HG03095 (cell line): ENCODE measurements around the gene DAZAP1.

Experiments used
- ATAC-seq: cut with Tn5 transposase; IDR thresholded peaks from one replicate; pipeline ENCODE4 v1.9.1; 2021; ENCODE audit warnings: moderate library complexity; ENCODE audit not compliant: unreplicated experiment

Gene DAZAP1

DNA sequence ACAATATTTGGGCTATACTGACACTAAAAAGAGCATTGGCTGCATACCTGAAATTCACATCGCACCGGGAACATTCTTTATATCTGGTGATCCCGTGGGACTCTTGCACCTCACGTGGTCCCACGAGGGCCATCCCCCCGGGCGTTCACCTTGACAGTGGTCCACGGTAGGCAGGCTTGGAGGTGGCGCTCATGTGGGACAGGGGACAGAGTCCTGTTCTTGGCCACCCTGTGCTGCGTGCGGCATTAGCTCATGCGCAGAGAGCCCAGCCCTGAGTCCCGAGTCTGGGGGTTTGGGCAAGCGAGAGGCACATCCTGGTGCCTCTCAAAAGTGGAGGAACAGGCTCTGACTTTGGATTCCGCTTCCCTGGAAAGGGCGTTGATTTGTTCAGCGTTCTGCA is 13.5 kb upstream of the DAZAP1 start:
- no peak for ATAC-seq

DNA sequence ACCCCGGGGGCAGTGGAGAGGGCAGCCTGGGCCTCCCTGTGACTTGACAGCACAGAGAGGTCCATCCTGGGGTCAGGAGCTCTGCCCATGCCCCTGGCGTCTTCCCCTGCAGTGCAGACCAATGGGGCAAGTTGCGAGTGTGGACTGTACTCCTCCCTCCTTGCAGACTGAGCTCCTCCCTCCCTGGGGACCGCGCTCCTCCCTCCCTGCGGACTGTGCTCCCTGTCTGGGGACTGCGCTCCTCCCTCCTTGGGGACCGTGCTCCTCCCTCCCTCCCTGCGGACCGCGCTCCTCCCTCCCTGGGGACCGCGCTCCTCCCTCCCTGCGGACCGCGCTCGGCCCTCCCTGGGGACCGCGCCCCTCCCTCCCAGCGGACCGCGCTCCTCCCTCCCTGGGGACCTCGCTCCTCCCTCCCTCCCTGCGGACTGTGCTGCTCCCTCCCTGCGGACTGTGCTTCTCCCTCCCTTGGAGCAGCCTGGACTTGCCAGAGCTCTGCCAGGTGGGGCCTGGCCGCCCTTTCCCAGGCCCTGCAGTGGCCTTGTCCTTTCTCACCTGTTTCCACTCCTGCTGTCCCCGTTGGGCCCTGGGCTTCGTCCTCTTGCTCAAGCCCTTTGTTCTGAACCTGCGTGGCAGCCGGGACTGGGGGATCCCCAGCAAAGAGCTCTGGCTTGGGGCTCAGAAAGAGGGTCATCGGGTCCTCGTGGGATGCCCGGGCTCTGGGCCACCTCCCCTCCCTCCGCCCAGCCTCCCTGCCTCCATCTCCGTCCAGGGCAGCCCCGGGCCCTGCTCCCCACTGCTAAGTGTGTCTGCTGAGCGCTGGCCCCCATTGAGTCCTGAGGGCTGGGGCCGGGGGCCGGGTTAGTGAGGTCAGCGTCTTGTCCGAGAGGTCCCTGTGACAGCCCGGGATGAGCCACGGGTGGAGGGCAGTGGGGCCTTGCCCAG is 12.9 kb upstream of the DAZAP1 start:
- ATAC-seq, result no peak

DNA sequence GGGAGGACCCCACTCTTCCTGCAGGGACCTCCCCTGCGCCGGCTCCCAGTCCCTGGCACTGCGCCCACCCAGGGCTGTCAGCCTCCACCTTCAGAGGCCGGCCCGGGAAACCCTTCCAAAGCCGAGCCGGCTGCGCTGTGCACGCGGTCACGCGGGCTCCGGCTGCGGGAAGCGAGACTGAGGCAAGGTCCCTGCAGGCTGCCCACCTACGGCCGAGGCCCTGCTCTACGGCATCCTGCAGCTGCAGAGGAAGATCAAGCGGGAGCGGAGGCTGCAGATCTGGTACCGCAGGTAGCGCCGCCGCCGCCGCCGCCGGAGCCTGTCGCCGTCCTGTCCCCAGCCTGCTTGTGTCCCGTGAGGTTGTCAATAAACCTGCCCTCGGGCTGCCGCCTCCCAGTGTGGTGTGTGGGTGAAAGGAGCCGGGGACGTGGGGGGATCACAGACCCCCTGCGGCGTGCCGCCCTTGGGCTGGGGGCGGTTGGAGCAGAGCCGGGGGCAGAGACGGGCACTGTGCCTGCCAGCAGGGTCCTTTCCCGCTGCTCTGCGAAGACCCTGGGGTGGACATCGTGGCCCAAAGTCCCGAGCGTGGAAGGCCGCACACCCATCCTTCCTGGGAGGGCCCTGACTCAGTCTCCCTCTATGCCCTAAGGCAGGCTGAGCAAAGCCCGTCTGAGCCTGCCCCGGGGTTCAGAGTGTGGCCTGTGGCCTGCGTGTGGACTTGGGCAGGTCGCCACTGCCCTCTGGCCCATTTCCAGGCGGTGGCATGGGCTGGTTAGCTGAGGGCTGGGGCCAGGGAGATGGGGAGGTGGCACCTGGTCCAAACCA is 12.0 kb upstream of the DAZAP1 start:
- ATAC-seq, result no peak

DNA sequence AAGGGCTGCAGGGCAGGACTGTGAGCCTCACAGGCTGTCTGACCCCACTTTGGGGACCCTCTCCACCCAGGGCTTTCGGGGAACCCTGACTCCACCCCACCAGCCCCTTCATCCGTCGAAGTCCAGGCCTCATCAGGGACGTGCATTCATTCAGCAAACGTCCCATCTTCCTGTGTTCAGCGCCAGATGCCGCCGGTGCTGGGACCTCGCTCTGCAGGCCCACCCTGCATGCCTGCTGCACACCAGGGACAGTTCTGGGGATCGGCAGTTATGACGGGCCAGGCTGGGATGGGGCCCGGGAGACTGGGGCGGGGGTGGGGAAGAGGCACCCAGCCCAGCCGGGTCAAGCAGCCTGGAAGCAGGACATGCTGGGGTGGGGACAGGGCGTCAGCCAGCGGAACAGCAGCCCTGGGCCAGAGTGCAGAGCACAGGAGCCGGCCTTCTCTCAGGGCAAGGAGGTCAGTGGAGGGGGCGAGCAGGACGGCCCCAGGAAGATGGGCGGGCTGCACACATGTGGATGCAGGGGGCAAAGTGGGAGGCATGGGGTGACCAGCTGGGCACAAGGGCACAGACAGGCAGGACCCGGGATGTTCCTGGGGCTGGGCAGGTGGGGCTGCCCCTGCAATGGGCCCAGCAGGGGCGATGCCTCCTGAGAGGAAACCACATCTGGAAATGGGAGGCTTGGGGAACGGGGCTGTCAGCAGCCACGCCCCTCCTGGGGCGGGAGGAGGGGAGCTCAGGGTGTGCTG is 11.2 kb upstream of the DAZAP1 start:
- no peak for ATAC-seq

DNA sequence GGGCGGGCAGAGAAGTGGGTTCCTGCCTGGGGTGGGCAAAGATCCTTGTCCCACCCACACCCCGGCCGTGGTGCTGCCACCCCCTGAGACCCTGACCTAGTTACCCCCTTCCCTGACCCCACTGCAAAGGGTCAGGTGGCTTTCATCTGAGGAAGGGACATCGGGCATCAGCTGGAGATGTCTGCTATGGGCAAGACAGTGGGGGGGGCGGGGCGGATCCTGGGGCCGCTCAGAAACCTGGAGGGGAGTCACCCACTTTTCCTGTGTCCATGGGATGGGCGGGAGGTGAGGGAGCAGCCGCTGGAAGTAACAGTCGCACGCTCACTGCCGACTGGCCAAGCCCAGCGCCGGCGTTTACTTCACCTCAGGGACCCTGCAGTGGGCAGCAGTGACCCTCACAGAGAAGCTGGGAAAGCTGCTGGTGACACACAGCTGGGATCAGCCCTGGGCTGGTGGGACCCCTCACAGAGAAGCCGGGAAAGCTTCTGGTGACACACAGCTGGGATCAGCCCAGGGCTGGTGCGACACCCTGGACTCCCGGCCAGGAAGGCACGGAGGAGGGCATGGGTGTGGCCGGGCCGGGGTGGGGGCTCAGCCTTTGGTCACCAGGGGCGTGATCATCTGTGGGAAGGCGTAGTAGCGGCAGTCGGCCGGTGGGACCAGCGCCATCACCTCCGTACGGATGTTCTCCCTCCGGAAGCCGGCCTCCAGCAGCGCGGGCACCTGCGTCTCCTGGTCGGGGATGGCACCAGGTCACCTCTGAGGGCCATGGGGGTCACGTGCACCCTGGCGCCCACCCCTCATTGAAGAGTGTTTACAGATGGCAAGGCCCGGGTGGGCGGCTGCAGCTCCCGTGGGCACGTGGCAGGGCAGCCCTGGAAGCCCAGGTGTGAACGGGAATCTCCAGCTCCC is 10.4 kb upstream of the DAZAP1 start:
- no peak for ATAC-seq

DNA sequence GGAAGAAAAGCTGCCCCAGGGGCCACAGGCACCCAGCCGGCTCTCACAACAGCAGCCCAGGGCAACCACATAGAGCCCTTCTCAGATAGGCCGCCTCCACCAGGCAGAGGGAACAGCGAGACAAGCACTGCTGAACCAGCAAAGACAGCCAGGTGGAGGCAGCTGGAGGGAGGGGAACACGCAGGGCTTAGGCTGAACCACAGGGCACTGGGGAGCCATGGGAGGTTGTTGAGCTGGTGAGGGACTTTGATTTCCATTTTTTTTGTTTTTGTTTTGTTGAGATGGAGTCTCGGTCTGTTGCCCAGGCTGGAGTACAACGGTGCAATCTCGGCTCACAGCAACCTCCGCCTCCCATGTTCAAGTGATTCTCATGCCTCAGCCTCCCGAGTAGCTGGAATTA is 9.5 kb upstream of the DAZAP1 start:
- ATAC-seq, result no peak

DNA sequence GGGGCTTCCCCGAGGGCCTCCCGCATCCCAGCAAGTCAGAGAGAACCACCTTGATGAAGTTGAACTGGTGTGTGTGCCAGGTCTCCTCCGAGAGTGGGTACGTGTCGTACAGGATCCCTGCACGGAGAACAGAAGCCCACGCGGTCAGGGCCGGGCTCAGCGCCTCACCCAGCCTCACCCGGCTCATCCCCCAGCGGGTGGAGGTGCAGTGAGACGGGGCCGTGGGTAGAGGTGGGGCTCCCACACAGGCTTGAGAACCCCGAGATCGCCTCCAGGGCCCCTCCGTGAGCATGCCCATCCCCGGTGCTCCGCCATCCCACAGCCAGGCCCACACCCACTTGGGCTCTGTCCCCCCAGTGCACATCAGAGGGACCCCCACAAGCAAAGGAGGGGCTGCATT is 8.3 kb upstream of the DAZAP1 start:
- ATAC-seq, result no peak

DNA sequence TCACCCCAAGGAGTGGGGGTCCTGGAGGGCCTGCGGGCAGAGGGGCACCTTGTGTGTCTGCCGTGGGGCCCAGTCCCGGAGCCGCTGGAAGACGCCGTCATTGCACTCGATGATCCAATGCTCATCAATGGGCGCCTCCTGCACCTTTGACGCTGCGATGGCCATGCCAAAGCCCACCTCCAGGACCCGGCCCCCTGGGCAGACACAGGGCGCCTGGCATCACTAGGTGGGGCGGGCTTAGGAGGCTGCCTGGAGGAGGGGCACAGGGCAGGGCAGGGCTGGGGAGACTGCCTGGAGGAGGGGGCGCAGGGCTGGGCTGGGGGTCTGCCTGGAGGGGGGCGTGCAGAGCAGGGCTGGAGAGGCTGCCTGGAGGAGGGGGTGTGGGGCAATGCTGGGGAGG is 7.6 kb upstream of the DAZAP1 start:
- no peak for ATAC-seq

DNA sequence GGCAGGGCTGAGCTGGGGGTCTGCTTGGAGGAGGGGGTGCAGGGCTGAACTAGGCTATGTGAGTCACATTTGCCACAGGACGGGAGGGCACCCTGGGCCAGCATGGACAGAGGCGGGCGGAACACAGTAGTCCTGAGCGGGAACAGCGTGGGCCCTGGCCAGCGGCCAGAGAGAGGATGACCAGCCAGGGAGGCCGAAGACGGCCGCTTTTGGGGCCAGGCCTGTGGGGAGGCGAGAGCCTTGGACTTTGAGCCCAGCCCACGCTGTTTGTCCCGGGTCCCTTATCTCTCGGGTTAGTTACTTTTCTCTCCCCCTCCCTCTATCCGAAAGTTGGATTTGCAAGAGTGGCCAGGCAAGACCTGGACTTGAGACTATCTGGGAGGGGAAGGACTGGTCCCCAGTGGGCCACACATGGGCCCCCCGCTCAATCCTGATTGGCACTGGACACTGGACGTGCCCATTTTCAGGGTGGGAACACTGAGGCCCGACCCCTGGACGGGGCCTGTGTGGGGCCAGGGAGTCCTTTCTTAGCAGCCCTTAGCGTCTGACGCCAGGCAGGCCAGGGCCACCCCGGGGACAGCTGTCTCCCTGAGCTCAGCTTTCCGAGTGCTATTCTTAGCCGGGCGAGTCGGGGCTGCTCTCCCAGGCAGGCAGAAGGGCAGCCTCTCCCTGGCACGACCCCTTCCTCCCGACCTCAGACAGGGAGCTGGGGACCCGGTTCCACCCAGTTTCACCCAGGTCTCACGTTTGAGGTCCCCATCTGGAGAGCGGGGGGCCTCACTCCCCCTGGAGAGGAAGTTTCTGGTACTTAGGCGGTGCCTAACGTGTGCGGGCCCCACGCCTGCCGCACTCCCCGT is 6.9 kb upstream of the DAZAP1 start:
- no peak for ATAC-seq

DNA sequence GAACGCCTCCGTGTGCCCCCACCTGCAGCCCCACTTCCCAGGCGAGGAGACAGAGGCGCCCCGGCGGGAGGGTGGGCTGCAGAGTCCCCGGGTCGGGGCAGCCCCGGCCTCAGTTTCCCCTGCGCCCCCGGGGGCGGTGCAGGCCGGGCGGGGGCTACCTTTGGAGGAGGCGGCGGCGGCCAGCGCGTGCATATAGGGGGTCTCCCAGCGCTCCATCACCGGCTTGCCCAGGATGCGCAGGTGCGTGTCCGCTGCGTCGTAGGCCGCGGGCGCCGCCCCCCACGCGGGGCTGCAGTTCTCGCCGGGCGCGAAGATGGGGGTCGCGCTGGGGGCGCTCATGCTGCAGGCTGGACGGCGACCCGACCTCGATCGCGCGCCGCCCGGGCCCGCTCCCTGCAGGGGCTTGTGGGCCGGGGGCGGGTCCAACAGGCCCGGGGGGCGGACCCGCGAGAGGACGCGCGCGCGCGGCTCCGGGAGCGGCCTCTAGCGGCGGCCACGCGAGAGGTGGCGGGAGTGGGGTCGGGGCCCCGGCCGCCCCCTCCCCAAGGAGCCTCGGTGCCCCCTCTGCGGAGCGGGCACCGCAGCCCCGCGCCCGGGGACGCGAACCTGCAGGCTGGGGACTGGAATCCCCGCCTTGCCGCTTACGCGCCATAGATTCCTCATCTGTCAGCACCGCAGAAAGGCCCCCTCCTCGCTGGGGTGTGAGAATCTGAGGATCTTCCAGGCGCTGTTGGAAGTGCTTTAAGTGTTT is 6.1 kb upstream of the DAZAP1 start, which contains the start of gene GAMT:
GAMT (minus strand) TSS at position 405 of the 751 bp plus-strand sequence; CDS start at position 339, 66 bp downstream.
- no peak for ATAC-seq

DNA sequence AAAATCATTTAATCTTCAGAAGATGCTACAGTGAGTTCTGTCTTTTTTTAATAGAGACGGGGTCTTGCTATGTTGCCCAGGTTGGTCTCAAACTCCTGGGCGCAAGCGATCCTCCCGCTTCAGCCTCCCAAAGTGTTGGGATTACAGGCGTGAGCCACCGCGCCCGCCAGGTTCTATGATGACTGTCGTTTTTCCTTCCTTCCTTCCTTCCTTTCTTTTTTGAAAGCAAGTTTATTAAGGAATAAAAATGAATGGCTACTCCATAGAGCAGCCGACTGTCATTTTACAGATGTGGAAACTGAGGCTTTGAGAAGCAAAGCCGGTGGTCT is 5.5 kb upstream of the DAZAP1 start:
- no peak for ATAC-seq

DNA sequence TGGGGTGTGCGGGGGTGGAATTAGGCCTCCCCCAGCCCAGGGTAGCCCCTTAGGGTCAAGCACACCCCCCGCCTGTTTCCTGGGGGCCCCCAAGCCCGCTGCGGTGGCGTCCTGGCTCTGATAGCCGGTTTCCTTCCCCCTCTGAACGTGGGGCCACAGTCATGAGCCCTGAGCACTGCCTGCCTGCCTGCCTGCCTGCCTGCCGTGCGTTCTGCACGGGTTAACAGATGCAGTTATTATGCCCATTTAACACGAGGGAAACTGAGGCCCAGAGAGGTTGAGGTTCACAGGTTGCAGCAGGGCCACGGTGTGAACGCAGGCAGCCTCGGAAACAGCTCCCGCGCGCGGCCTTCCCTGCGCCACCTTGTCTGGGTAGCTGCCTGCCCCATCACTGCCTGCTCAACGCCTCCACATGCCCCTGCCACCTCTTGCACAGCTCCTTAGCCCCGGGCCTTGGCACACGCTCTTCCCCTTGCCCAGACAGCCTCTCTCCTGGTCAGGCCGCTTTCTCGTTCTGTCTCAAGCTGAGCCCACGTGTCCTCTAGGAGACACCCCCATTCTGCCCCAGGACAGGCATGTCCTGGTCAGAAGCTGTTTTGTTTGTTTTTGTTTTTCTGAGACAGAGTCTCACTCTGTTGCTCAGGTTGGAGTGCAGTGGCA is 4.8 kb upstream of the DAZAP1 start:
- ATAC-seq, result no peak

DNA sequence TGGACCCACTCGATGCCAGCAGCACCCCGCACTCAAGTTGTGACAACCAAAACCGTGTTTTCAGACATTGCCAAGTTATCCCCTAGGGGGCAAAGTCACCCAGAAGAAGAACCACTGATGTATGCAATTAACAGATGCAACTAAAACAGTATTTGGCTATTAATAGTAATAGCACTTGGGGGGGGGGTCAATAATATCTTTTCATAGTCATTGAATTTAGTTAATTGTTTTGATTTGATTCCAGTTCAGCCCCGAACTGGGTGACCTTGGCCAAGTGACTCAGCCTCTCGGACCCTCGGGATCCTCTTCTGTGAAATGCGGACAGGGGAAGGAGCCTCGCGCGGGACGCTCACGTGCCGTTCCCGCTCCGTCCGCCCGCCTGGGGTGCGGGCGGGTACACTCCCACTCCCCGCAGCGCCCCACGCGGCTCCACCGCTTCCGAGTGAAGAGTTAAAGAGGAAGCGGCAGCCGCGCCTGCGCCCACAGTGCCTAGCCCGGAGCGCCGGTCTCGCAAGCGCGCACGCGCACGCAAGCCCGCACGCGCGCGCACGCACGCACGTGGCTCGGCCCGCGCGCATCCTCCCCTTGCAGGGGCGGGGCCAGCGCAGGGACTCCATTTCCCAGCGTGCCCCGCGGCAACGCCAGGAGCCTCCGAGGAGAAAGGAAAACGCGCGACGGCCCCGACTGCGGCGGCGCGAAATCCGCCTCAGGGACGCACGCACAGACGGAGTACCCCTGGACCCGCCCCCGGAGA is 435 bp upstream of the DAZAP1 start:
- ATAC-seq, result peak; percentile 56

DNA sequence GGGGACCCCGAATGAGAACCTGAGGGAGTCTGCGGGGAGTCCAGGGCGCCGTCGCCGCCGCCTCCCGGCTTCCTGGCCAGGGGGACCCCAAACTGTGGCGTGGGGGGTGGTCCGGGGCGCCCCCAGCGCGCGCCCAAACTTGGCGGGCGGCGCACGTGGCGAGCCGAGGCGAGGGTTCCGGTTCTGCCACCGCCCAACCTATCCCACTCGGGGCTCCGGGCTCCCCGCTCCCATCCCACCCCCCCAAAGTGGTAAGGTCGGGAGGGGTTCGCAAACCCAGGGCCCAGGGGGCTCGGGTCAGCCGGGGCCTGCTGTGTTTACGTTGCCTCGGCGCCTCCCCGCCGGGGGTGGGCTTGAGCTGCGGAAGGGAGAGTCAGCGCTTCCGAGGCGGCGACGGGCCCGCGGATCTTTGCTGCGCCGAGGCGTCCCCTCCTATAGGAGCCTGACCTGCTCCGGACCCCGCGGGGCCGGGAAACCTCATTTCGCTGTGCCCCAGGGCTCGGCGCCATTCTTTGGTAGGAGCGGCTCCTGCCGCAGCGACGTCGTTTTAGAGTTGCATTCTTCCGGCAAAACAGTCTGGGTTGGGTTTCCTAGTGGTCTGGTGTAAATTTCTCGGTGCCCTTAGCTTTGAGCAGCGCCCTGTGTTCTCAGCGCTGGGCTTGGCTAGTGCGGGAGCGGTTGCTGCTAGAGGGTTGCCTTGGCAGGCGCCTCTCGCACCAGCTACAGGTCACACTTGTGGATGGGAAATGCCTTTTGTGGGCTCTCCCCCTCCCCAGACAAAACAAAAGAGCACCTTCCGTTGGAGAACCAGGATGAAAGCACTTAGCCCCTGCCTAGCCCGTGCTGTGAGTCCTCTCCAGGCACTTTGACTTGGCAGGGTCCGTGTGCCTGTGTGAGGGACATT is 1.2 kb downstream of the DAZAP1 start:
- no peak for ATAC-seq

DNA sequence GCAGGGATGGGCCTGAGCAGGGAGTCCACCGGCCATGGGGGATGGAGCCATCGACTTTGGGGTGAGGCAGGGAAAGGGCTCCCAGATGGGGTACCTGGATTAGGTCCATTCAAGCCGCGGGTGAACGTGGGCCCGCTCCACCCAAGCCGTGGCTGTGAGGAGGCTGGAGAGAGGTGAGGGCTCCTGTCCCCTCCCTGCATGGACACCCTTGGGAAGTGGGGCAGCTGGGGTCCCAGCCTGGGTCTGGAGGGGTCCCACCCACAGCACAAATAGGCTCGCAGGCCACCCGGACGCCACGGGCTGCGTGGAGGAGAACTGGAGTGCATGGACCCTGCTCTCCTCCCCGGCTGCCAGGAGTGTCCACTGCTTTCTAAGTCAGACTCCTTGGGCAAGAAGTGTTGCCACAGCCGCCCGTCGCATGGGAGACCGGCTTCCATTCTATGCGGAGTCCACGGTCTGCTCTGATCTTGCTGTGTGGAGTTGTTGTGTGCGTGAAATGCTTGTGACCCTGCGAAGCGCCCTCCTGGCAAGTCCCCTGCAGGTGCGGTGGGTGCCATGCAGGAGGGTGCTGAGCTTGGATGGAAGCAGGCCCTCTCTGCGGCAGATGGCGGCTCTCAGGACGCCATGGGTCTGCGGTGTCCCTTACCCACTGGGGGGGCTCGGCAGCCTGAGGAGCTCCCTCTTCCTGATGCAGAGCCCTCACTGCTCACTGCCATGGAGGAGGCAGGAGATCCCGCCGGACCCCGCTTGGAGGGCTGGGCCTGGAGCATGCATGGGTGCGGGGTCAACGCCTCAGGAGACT is 2.0 kb downstream of the DAZAP1 start:
- no peak for ATAC-seq
